ENCODE results near the gene CORO2A.
"Not testable (repeated sequence)": the region's sequence is repeated elsewhere in the genome, so short reads cannot be mapped to it uniquely, and the experiment has no call there.

The CORO2A gene

GRCh38 chr9:98076514-98076890 lies 115.9 kb downstream of the CORO2A start:
- not testable (repeated sequence) for DNase-seq

- DNase-seq: no peak
These were observed 117.1 kb downstream of the CORO2A start for GRCh38 chr9:98075332-98075805.

- no peak for DNase-seq
These were observed 118.1 kb downstream of the CORO2A start for GRCh38 chr9:98074115-98074990.

- DNase-seq: no peak
These were observed 120.7 kb downstream of the CORO2A start for GRCh38 chr9:98071737-98072136.

All from cortex of kidney (tissue), 1 donor.